GM12873 (cell line): ENCODE measurements around the gene KCNQ1.

Experiments
- CTCF ChIP-seq: IDR thresholded peaks from 2 replicates; pipeline ENCODE4 v1.5.1; 2012; ENCODE audit warnings: low read depth, mild to moderate bottlenecking, moderate library complexity, low read length, control low read depth; ENCODE audit not compliant: insufficient read depth; ENCODE audit errors: missing control alignments

Gene KCNQ1

GRCh38 chr11:2460540-2461252 lies 15.9 kb downstream of the KCNQ1 start:
- no peak for TF ChIP-seq CTCF

- TF ChIP-seq CTCF, result no peak
Observed at GRCh38 chr11:2461253-2461955, 16.6 kb downstream of the KCNQ1 start.

GRCh38 chr11:2461956-2462542 lies 17.2 kb downstream of the KCNQ1 start:
- no peak for TF ChIP-seq CTCF

- TF ChIP-seq CTCF, result no peak
Observed at GRCh38 chr11:2462543-2462985, 17.8 kb downstream of the KCNQ1 start.

- TF ChIP-seq CTCF, result no peak
Observed at GRCh38 chr11:2462986-2463765, 18.4 kb downstream of the KCNQ1 start.

- TF ChIP-seq CTCF, result no peak
Observed at GRCh38 chr11:2463766-2464277, 19.0 kb downstream of the KCNQ1 start.
